HG02981 (cell line): Measurements from ENCODE around the gene TAP2.
"Not testable (repeated sequence)": the region's sequence is repeated elsewhere in the genome, so short reads cannot be mapped to it uniquely, and the experiment has no call there.

Experiments used
- ATAC-seq: cut with Tn5 transposase; IDR thresholded peaks from one replicate; pipeline ENCODE4 v1.9.1; 2021; ENCODE audit warnings: mild to moderate bottlenecking, moderate library complexity; ENCODE audit not compliant: unreplicated experiment

The TAP2 gene

DNA sequence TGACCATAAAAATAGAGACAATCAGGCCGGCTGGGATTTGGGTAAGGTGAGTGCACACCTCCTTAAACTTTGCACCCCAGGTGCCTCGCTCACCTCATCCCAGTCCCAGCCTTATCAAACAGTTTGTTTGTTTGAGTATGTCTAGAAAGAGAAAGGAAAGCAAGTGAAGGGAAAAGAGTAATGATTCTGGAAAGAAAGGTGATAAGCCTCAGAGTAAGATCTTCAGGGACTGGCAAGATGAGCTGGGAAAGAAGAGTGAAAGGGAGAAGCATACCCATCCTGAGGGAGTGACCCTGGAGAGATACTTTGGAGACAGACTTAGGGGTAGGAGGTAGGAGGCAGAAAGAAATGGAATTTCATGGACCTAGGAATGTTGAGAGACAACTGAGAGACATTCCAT lies 1.7 kb downstream of the TAP2 start:
- ATAC-seq = no peak

- no peak for ATAC-seq
These were observed 3.2 kb downstream of the TAP2 start for GRCh38 chr6:32835167-32835893.

GRCh38 chr6:32833664-32834063 lies 4.9 kb downstream of the TAP2 start:
- ATAC-seq = no peak

GRCh38 chr6:32832535-32832934 lies 6.0 kb downstream of the TAP2 start:
- no peak for ATAC-seq

- no peak for ATAC-seq
These were observed 7.6 kb downstream of the TAP2 start for GRCh38 chr6:32830936-32831335.

- ATAC-seq = no peak
These were observed 8.5 kb downstream of the TAP2 start for GRCh38 chr6:32830017-32830416.

DNA sequence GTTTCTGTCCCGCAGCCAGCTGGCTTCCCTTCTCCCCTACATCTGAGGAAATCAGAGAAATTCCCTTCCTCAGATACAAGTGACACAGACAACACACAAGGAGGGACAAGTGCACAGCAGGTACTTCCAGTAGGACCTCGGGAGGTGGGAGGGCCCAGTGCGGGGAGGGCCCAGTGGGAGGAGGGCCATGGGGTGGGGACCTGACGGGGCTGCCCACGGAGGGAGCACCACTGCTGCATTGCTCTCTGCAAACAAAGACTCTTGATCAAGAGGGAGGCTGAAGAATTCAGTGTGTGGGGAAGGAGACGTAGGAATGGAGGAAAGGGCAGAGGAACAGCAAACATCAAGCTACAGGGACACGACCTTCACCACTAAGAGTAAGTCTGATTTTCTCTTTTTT lies 9.0 kb downstream of the TAP2 start:
- ATAC-seq = no peak

GRCh38 chr6:32827025-32827424 lies 11.5 kb downstream of the TAP2 start:
- ATAC-seq = no peak

GRCh38 chr6:32825966-32826365 lies 12.6 kb downstream of the TAP2 start:
- ATAC-seq = no peak

- ATAC-seq = no peak
These were observed 18.8 kb downstream of the TAP2 start for GRCh38 chr6:32819729-32820128.

GRCh38 chr6:32818867-32819266 lies 19.7 kb downstream of the TAP2 start:
- no peak for ATAC-seq

DNA sequence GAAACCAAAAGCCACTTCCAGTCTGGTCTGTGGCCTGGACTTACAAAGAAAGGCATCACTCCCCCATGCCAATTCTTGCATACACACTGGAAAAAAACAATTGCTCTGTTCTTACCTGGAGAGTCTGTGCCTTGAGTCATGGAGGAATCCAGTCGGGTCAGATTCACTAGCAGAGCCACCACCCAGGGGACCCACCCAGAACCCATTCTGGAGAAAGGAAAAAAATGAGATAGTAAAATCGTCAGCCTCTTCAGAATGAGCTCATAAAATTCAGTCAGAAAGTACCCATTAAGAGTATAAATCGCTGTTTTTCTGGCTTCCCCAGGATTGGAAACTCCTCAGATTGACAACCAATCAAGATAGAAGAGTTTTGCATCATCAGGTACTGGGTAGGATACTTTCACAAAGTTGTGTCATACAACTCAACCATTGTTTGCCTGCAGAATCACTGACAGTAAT lies 21.8 kb downstream of the TAP2 start, which contains the start of gene HLA-DOB:
Gene HLA-DOB, minus strand, starts transcription at position 257 of the 459 bp plus-strand sequence. Its CDS starts 51 bp downstream, at position 206.
- peak; percentile 43 for ATAC-seq

DNA sequence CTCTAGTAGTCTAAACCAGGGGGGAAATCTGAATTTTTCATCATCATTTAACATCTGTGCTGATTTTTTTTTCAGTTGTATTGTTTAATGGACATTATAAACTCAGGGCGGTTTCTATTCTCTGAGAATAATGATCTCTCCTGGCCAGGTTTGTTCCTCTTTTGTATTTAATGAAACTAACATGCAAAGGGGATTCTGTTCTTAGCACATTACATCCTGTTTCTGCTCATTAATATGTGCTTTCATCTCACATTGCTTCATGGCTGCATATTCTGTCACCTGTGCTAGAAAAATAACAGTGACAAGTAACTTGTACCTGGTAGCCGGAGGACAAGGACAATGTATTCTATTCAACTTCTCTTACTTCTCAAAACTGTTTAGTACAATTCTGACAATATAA lies 22.5 kb downstream of the TAP2 start:
- peak; percentile 58 for ATAC-seq

DNA sequence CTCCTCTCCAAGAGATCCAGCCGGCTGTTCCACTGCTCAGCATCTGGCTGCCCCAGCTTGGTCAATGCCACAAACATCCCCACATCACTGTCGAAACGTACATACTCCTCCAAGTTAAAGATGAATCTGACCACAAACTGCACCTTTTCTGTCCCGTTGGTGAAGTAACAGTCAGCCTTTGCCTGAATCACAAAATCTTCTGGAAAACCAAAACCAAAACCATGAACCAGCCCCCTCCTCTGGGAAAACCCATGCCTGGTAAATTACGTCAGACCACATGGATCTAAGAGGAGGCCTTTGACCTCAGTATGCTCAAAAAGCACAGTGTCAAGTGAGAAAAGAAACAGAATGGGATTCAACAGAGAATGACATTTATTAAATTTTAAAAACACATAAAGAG lies 23.4 kb downstream of the TAP2 start:
- no peak for ATAC-seq

GRCh38 chr6:32814145-32814544 lies 24.4 kb downstream of the TAP2 start:
- ATAC-seq = no peak

- no peak for ATAC-seq
These were observed 29.4 kb downstream of the TAP2 start for GRCh38 chr6:32809171-32809570.

DNA sequence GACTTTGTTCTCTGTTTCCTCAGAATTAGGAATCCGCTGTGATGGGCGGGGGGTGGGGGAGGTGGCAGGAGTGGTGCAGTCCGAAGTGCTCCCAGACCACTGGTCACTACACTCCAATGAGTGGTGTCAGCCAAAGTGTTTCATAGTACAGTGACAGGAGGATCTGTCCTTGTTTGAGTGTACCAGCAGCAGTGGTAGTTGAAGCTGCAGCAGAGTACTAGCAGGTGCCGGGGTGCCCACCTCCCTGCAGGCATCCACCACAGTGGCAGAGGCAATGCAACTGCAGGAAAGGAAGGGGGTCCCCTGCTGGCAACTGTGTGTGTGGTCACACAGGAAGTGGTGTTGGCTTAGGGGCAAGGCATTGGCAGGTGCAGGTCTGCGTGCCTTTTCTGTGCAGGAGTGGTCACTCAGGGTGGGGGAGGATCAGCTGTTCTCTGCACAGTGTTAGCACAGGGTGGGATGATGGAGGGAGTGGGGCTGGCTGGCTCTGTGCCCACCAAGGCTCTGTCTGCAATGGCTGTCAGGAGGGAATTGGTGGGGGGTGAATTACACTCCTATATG lies 31.4 kb downstream of the TAP2 start:
- ATAC-seq = no peak

- not testable (repeated sequence) for ATAC-seq
These were observed 33.1 kb downstream of the TAP2 start for GRCh38 chr6:32805404-32805803.

DNA sequence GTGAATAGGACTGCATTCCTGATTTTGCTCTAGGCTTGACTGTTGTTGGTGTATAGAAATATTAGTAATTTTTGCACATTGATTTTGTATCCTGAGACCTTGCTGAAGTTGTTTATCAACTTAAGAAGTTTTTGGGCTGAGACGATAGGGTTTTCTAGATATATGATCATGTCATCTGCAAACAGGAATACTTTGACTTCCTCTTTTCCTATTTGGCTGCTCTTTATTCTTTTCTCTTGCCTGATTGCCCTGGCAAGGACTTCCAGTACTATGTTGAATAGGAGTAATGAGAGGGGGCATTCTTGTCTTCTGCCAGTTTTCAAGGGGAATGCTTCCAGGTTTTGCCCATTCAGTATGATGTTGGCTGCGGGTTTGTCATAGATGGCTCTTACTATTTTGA lies 35.1 kb downstream of the TAP2 start:
- ATAC-seq = no peak

DNA sequence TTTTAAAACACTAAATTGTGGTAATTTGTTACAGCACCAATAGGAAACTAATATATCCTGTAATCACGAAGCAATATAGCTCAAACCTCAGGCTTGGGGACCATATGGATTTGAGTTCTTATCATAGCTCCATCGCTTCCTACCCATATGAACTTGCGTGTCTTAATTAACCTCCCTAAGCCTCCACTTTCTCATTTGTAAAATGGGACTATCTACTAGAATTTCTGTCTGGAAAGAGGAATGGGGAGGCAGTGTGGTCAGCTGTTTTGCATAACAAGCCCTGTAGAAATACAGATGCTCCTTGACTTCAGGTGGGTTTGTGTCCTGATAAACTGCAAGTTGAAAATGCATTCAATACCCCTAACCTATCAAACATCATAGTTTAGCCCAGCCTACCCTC lies 38.8 kb downstream of the TAP2 start:
- no peak for ATAC-seq

DNA sequence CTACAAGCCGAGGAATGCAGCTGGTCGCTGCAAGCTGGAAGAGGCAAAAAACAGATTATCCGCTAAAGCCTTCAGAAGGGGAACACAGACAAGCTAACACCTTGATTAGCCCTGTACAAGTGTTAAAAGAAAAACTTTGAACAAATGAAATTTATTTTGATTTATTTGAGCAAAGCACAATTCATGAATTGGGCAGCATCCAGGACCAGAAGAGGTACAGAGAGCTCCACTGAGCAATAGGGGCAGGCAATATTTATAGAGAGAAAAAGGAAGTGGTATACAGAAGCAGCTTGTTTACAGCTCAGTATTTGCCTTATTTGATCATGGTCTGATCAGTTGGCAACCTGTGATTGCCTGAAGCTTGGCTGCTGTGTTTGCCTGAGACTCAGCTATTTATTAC lies 39.4 kb downstream of the TAP2 start:
- no peak for ATAC-seq
